Astrocyte of the hippocampus (primary cell): Measurements from ENCODE around the gene STH.
"Not testable (repeated sequence)": the region's sequence is repeated elsewhere in the genome, so short reads cannot be mapped to it uniquely, and the experiment has no call there.

ENCODE experiments used
- DNase-seq: peaks from one replicate; pipeline ENCODE4 v3.0.0; 2011; ENCODE audit warnings: low read depth, low spot score

The STH gene

DNA sequence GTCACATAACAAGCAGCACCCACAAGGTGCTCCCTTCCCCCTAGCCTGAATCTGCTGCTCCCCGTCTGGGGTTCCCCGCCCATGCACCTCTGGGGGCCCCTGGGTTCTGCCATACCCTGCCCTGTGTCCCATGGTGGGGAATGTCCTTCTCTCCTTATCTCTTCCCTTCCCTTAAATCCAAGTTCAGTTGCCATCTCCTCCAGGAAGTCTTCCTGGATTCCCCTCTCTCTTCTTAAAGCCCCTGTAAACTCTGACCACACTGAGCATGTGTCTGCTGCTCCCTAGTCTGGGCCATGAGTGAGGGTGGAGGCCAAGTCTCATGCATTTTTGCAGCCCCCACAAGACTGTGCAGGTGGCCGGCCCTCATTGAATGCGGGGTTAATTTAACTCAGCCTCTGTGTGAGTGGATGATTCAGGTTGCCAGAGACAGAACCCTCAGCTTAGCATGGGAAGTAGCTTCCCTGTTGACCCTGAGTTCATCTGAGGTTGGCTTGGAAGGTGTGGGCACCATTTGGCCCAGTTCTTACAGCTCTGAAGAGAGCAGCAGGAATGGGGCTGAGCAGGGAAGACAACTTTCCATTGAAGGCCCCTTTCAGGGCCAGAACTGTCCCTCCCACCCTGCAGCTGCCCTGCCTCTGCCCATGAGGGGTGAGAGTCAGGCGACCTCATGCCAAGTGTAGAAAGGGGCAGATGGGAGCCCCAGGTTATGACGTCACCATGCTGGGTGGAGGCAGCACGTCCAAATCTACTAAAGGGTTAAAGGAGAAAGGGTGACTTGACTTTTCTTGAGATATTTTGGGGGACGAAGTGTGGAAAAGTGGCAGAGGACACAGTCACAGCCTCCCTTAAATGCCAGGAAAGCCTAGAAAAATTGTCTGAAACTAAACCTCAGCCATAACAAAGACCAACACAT lies at the start of gene STH:
Gene STH (plus strand): TSS at position 264 of the 913 bp plus-strand sequence. CDS start 30 bp downstream, at position 294.
- no peak for DNase-seq

- DNase-seq, result no peak
These were observed 49.2 kb upstream of the STH start for GRCh38 chr17:45949755-45950320.

GRCh38 chr17:45950888-45951287 lies 48.2 kb upstream of the STH start:
- DNase-seq, result no peak

DNA sequence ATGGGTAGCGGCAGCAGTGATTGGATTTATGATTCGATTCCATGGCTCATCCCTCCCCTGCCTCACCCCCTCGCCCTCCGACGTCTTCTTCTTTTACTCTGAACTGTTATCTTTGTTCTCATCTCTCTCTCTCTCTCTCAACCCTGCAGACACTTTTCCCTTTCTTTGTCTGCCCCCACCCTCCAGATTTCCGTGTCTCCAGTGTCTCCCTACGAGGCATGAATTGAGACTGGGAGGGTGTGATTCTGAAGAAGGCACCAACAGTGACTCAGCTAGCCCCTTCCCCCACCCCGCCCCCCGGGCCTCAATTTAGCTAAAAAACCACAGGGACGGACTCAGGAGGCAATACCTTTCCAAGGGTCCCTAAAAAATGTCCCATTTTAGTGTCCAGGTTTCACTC lies 47.6 kb upstream of the STH start:
- no peak for DNase-seq

DNA sequence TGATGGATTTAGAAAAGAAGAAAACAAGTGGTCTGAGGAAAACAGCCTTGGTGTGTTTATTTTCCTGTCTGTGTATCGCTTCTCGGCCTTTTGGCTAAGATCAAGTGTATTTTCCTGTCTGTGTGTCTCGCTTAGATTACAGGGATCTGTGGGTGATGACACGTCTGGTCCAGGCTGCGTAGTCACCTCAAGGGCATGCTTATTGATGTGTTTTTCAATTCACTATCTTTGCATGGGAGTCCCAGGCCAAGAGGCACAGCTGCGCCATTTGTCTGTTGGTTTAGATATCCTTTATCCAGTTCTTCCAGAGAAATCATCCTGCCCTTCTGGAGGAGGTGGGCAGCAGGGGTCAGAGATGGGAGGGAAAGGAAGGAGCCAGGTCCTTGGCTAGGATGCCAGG lies 47.1 kb upstream of the STH start:
- no peak for DNase-seq

GRCh38 chr17:45952814-45953320 lies 46.2 kb upstream of the STH start:
- no peak for DNase-seq

DNA sequence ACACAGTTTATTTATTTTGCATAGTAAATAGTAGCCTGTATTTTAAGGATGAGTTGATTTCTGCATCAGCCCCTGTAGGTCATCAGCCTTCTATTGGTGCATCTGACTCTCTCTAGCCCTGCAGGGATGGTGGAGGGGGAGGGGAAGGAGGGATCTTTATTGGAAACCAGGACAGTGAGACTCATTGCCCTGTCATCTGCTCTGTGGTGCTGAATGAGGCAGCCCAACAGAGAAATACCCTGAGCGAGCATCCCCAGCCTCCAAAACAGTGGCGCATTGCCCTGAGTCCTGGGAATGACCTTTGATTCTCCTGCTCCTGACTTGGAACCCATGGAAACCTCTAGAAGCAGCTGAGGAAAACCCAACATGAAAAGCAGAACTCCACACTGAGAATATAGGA lies 45.5 kb upstream of the STH start:
- DNase-seq, result no peak

DNA sequence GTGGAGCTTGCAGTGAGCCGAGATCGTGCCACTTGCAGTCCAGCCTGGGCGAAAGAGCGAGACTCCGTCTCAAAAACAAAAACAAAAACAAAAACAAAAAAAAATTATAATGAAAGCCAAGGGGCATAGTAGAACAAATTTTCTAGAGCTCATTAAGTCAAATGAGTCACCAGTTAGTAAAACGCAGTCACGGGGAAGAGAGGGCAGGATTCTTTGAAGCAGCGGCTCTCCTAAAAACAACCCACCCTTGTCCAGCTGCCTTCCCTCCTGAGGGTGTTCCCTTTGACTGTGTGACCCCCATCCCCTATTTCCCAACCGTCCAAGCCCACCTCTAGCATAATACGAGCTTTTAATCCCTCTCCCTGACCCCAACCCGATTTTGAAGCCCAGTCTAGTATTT lies 44.1 kb upstream of the STH start:
- peak; percentile 45 for DNase-seq

DNA sequence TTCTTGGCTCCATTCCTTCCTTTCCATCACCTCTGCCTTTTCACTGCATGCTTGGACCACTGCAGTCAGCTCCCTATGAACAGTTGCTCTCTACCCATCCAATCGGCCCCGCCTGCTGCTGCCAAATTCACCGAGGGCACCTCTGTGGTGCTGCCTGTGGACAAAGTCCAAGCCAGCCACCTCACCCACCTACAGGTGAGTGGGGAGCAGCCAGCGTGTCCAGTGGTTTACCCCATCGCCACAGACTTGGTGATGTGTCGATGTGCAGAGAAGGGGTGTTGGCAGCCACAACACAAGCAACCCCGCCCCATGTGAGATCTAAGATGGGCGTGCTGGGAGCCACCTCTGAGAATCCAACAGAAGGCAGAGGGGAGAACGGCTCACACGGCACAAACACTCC lies 43.7 kb upstream of the STH start:
- DNase-seq, result no peak

DNA sequence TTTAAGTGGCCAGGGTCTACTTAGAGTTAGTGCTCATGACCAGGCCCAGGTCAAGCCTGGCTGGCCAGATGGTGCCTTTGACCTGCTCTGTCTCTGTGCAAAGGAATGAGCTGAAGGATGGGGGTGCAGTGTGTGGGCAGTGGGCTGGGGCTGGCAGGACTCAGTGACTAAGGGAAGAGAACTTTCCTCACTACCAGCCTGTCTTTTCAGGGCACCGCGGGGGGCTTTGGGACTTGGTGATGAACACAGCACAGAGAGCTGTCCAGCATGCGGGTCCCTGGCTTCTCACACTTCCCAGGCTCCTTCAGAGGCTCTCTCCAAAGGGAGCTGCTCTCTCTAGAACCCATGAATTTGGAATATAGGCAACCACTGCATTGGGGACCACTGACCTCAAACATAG lies 43.0 kb upstream of the STH start:
- DNase-seq, result no peak

GRCh38 chr17:45956746-45957145 lies 42.3 kb upstream of the STH start:
- DNase-seq, result not testable (repeated sequence)

DNA sequence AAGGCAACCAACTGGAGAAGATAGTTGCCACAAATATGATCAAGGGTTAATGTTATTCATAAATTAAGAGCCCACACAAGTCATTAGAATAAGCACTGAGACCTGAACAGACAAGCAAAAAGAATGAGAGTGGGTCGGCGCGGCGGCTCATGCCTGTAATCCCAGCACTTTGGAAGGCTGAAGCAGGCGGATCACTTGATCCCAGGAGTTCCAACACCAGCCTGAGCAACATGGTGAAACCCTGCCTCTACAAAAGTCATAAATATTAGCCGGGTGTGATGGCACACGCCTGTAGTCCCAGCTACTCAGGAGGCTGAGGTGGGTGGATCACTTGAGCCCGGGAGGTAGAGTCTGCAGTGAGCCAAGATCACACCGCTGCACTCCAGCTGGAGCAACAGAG lies 40.7 kb upstream of the STH start:
- DNase-seq, result no peak

GRCh38 chr17:45958994-45959665 lies 39.9 kb upstream of the STH start:
- no peak for DNase-seq

GRCh38 chr17:45960311-45960710 lies 38.7 kb upstream of the STH start:
- DNase-seq, result no peak

GRCh38 chr17:45961206-45961605 lies 37.8 kb upstream of the STH start:
- no peak for DNase-seq

GRCh38 chr17:45962221-45962972 lies 36.7 kb upstream of the STH start:
- DNase-seq, result no peak

DNA sequence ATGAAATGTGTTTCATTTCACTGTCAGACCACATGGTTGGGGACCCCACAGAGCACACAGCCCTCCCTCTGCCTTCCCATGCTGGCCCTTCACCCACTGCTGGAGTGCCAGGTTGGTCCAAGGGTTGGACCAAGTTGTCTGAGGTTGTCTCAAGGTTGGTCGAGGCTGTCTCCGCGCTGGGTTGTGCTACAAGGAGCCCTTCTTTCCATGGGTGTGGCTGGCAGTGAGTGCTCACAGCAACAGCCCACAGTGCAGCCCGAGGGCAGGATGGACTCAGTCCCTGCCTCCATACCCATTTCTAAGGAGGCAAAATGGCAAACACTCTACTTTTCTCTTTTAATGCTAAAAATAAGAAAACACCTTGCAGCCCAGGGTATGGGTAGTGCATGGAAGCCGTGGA lies 35.8 kb upstream of the STH start:
- no peak for DNase-seq

DNA sequence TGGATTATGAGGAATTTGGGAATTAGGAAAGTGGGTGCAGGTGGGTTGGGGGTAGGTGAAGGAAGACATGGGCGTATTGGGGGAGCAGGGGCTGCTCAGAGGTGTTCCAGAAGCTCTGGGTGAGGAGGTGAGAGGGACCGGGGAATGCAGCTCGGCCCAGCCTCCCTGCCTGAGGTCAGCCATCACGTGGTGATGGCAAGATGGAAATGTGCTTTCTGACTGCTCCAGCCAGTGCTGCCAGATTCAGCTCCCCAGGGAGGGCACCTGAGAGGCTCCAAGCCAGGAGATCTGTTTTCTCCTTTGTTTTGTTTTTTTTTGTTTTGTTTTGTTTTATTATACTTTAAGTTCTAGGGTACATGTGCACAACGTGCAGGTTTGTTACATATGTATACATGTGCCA lies 35.2 kb upstream of the STH start:
- no peak for DNase-seq

- DNase-seq, result no peak
These were observed 34.4 kb upstream of the STH start for GRCh38 chr17:45964634-45965033.

DNA sequence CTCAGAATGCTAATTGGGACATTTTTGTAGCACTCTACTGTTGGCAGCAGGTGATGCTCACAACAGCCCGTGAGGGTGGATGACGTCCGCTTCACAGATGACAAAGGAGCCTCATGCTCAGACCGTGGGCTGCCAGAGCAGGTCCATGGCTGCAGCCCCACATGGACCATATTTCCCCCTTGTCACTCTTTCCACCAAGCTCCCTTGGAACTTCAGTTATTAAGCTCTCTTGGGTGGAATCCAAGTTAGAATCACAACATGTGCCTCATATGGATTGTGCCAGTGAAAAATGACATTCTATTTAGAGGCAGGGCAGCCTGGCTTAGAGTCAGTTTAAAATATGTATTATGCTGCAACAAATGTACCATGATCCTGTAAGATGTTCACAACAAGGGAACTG lies 33.2 kb upstream of the STH start:
- DNase-seq, result no peak

- no peak for DNase-seq
These were observed 32.3 kb upstream of the STH start for GRCh38 chr17:45966606-45967280.
